Muscle of arm (tissue), 14 donors: ENCODE data around the gene ST6GALNAC4. TPM values are rescaled to one million over a fixed set of nuclear protein-coding genes. Genes with fewer than 3 reads are reported as not detected.
A peak's percentile ranks its signal among the peaks of the same experiment; 100 is the strongest.

Experiments used
- DNase-seq: peaks from one replicate; pipeline ENCODE4 v3.0.0-alpha.2; 2013
- long read RNA-seq, 11 donors: transcript quantifications; one replicate each; lab custom pipeline, GENCODE V29; 2026
- polyA plus RNA-seq, 12 donors: library from polyadenylated mRNA; unstranded; fragments of 120-200 nt; gene quantifications; one replicate each; pipeline ENCODE4 v1.2.1, GENCODE V29; 2013; ENCODE audit not compliant: insufficient read length in 12 of 12

The ST6GALNAC4 gene, protein sequence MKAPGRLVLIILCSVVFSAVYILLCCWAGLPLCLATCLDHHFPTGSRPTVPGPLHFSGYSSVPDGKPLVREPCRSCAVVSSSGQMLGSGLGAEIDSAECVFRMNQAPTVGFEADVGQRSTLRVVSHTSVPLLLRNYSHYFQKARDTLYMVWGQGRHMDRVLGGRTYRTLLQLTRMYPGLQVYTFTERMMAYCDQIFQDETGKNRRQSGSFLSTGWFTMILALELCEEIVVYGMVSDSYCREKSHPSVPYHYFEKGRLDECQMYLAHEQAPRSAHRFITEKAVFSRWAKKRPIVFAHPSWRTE
- 10 to 100 TPM in 11 of 12 donors, not detected in 1; 20.8 to 50.5 (median 32.7) TPM for polyA plus RNA-seq
- long read RNA-seq, donor 1, partial matches to known transcripts = 0 of 4 reads
- long read RNA-seq, donor 1, other reads (novel, unspliced or antisense) = 0 of 4 reads
- long read RNA-seq, donor 2, transcript ST6GALNAC4-201 (6 exons, 1,691 nt) = major isoform, 13 of 21 reads
- long read RNA-seq, donor 2, partial matches to known transcripts = 0 of 21 reads
- long read RNA-seq, donor 2, other reads (novel, unspliced or antisense) = 8 of 21 reads
- long read RNA-seq, donor 3, partial matches to known transcripts = 0 of 2 reads
- long read RNA-seq, donor 3, other reads (novel, unspliced or antisense) = 0 of 2 reads
- long read RNA-seq, donor 4, partial matches to known transcripts = 0 of 1 reads
- long read RNA-seq, donor 4, other reads (novel, unspliced or antisense) = 0 of 1 reads
- long read RNA-seq, donor 5 = 0 reads
- long read RNA-seq, donor 6, partial matches to known transcripts = 0 of 3 reads
- long read RNA-seq, donor 6, other reads (novel, unspliced or antisense) = 0 of 3 reads
- long read RNA-seq, donor 7, partial matches to known transcripts = 0 of 3 reads
- long read RNA-seq, donor 7, other reads (novel, unspliced or antisense) = 0 of 3 reads
- long read RNA-seq, donor 8, transcript ST6GALNAC4-201 (6 exons, 1,691 nt) = major isoform, 21 of 24 reads
- long read RNA-seq, donor 8, partial matches to known transcripts = 0 of 24 reads
- long read RNA-seq, donor 8, other reads (novel, unspliced or antisense) = 0 of 24 reads
- long read RNA-seq, donor 9, partial matches to known transcripts = 0 of 4 reads
- long read RNA-seq, donor 9, other reads (novel, unspliced or antisense) = 0 of 4 reads
- long read RNA-seq, donor 10, transcript ST6GALNAC4-201 (6 exons, 1,691 nt) = major isoform, 15 of 17 reads
- long read RNA-seq, donor 10, partial matches to known transcripts = 0 of 17 reads
- long read RNA-seq, donor 10, other reads (novel, unspliced or antisense) = 0 of 17 reads
- long read RNA-seq, donor 11, transcript ST6GALNAC4-201 (6 exons, 1,691 nt) = major isoform, 7 of 15 reads
- long read RNA-seq, donor 11, partial matches to known transcripts = 6 of 15 reads
- long read RNA-seq, donor 11, other reads (novel, unspliced or antisense) = 0 of 15 reads

DNA sequence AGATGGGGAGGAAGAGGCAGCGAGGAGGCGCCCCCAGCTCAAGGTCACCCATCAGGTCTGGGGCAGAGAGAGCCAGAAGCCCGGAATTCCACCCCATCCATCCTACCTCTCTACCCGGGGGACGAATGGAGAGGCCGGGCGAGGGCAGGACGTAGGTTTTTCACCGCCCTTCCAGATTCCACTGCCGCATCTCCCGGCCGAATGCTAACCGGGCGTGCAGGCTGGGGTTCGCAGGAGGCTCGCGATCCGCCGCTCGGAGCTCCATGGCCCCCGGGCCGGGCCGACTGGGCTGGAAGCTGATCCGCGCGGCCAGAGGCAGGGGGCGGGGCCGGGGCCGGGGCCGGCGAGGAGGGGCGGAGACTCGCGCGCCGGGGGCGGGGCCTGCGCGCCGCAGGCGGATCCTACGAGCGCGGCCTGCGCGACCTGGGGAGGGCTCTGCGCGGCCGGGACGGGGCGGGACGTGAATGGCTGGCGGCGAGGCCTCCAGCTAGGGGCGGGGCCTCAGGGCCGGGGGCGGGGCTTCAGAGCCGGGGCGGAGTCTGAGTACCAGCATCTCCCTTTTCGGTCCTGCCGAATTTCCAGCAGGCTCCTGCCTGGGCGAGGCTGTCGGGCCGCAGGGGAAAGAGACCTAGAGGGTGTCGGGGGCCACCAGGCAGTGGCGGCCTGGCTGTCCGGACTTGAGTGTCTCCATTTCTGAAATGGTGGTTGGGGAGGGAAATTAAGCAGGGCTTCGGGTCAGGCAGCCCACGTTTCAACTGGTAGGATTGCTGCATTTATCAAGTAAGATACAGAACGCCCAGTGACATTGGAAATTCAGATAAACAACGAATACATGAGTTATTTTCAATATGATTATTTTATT, at the start of gene ST6GALNAC4:
ST6GALNAC4 (minus strand) TSS at position 322 of the 862 bp plus-strand sequence. CDS start 622 bp downstream, outside the sequence.
- peak; percentile 90 for DNase-seq

GRCh38 chr9:127965953-127966352, 49.1 kb upstream of the ST6GALNAC4 start:
- no peak for DNase-seq

DNA sequence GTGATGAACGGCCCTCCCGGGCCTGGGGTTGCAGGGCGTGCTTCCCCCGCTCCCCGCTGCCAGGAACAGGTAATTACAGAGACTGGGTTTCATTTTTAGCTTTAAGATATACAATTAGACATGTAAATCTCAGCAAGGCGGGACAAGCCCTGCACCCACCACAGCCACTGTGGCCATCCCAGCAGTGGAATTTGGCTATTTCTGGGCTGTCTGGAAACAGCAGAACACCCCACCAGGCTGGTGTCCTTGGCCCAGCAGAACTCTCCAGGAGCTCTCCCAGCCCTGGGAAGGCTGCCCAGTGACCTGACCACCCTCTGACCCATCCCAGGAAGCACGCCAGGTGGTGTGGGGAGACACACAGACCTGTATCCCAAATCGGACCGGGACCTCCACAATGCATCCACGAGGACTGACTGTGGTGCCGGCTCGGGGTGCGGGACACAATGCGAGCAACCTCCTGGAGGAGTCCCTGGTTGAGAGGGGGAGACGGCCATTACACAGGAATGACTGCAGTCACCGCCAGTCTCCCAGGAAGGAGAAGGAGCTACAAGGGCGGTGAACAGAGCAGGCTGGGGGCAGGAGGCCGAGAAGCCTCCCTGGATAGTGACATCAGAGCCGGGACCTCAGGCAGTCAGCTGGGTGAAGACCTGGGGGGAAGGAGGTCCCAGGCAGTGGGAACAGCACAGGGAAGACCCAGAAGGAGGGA, 46.7 kb upstream of the ST6GALNAC4 start:
- DNase-seq = no peak

- no peak for DNase-seq
Measured at GRCh38 chr9:127963041-127963358, 46.2 kb upstream of the ST6GALNAC4 start.

DNA sequence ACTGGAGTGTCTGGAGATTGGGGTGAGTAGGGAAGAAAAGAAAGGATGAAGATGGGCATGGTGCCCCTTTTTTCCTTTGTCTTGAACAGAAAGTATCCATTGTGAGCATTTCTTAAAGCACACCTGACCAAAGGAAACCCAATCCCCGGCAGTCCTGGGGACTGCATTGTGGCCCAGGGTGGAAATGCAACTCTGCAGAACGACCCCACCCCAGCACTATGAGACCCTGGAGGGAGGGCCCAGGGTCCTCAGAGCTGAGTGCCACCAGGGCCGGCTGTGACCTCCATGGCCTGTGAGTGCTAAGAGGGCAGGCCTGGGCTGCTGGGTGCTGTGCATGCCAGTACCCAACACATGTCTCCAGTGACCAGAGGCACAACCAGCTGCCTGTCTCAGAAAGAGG, 45.4 kb upstream of the ST6GALNAC4 start:
- DNase-seq = no peak

DNA sequence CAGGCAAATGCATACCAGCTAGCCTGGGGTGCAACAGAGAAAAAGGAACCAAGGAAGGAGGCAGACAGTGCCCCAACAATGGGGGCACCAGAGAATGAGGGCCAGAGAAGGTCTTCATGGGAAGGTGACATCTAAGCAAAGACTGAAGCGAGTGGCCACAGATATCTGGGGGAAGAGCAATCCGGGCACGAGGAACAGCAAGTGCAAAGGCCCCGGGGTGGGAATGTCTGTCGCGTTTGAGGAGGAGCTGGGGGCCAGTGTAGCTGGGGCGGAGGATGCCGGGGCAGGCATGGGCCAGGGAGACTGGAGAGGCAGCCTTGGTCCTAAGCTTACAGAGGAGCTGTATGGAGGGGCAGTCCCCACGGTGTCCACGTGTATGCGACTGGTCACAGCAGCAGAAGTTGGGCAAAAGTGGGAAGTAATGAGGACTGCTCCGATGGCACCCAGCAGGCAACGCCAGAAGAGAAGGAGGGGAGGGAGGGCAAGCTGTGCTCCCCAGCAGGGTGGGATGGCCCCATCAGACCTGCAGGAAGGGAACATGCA, 44.8 kb upstream of the ST6GALNAC4 start:
- DNase-seq = no peak

DNA sequence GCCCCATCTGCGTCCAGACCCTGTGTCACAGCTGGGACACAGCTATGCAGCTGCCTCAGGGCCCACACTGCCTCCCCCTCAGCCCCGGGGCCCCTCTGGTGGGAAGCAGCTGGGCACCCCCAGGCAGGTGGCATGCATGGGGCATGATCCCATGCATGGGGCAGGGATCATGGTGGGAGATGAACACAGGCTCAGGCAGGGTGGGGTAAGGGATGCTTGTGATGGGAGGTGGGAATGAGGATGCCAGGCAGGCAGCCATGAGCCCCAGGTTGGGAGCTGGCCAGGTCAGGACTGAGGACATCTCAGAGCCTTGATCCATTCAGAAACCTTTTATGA, 44.3 kb upstream of the ST6GALNAC4 start:
- DNase-seq = no peak

DNA sequence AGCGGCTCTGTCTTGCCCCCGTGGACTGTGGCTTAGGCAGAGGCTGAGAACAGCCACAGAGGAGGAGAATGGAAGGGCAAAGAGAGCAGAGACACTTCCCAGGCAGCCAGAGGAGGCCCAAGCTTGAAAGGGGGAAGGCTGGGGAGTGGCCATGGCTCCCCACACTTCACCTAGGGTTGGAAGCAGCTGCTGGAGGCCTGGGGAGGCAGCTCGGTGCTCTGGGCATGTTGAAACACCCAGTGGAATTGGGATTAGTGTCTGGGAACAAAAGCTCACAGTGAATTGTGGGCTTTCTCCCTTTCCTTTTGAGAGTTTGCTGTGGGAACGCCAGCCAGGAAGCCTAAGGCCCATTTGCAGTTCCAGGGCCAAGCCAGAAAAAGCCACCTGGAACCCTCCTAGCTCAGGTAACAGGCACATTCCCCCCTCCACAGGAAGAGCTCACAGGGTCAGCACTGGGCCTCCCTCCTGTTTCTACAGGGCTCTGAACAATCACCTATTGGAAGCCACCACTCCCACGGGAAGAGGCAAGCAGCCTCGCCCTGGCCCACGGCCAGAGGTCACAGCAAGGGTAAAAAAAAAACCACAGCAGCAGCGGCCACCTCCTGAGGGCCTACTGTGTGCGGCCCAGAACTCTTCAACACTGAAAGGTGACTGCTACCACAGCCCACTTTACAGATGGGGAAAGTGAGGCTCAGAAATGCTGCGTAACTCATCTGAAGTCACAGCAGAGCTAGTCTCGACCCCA, 43.7 kb upstream of the ST6GALNAC4 start:
- no peak for DNase-seq

DNA sequence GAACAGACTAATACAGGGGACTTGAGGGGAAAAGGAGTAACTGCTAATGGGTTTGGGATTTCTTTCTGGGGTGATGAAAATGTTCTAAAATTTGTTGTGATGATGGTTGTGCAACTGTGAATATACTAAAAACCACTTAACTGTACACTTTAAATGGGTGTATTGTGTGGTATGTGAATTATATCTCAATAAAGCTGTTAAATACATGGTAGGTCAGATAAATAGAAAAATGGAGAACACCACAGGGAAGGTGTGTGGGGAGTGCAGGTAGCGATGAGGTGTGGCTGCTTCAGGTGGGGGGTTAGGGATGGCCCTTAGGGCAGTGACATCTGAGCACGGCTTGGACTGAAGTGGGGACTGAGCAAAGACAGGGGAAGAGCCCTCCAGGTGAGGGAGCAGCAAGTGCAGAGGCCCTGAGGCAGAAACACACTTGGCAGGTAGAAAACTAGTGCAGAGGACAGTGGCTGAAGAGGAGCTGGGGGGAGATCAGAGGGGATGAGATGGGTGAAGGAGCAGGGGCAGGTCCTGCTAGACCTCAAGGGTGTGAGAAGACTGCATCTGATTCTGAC, 43.1 kb upstream of the ST6GALNAC4 start:
- no peak for DNase-seq

DNA sequence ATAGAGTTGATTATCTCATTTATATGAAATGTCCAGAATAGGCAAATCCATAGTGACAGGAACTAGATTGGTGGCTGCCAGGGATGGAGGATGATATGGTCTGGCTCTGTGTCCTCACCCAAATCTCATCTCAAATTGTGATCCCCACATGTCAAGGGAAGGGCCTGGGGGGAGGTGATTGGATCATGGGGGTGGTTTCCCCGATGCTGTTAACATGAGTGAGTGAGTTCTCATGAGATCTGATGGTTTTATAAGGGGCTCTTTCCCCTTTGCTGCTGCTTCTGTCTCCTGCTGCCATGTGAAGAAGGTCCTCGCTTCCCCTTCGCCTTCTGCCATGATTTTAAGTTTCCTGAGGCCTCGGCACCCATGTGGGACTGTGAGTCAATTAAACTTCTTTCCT, 42.6 kb upstream of the ST6GALNAC4 start:
- no peak for DNase-seq

DNA sequence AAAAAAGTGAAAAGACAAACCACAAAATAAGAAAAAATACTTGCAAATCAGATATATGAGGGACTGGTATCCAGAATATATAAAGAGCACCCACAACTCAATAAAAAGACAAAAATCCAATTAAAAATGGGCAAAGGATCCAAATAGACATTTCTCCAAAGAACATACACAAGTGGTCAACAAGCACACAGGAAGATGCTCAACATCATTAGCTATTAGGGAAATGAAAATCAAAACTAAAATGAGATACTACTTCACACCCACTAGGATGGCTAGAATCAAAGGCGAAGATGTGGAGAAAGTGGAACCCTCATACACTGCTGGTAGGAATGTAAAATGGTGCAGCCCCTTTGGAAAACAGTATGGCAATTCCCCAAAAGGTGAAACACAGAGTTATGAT, 41.9 kb upstream of the ST6GALNAC4 start:
- DNase-seq = no peak

GRCh38 chr9:127955294-127956015, 38.6 kb upstream of the ST6GALNAC4 start:
- no peak for DNase-seq

DNA sequence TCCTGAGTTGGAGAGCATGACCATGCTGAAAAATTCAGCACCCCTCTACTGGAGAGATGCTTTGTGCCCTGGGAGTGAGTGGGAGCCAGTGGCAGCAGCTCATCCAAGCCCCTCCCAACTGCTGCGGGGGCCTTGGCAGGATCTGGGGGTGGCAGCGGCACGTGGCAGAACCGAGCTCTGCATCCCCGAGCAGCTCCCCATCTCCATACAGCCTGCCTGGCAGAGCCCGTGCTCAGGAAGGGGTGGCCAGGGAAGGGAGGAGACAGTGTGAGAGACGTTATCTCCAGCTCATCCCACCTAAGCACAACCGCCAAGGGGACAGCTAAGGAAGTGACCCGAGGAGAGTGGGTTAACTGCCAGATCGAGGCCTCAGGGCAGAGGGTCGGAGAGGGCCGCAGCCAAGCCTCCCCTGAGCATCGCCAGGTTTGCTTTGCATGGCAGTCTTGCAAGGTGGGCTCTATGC, 38.0 kb upstream of the ST6GALNAC4 start:
- no peak for DNase-seq

DNA sequence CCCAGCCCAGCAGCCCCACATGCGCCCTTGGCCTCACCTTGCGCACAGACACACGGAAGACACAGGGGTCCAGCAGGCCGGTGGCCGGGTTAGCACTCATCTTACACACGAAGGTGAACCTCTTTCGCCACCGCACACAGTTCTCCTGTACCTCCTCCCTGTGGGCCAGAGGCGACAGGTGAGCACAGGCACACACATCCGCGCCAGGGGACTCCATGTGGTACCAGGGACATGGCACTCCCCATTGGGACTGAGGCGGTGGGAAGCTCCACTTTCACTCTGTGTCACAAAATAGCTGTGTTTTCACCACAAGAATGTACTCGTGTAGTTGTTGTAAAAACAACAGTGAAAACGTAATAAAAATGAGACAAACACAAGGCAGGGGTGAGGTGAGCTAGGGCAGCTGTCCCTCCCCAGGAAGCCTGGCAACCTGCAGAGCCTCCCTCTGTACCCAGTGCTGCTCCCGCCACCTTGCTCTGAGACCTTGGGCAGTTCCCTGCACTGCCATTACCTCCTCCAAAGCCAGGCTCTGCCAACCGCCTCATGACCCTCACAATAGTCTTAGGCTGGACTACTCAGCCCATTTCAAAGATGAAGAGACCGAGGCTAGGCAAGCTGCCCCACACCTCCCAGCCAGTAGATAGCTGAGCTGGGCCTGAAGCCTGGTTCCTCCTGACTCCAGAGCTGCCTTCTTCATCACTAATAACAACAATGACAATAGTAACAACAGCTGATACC, 37.1 kb upstream of the ST6GALNAC4 start:
- DNase-seq = no peak

GRCh38 chr9:127953154-127953553, 36.3 kb upstream of the ST6GALNAC4 start:
- DNase-seq = no peak

DNA sequence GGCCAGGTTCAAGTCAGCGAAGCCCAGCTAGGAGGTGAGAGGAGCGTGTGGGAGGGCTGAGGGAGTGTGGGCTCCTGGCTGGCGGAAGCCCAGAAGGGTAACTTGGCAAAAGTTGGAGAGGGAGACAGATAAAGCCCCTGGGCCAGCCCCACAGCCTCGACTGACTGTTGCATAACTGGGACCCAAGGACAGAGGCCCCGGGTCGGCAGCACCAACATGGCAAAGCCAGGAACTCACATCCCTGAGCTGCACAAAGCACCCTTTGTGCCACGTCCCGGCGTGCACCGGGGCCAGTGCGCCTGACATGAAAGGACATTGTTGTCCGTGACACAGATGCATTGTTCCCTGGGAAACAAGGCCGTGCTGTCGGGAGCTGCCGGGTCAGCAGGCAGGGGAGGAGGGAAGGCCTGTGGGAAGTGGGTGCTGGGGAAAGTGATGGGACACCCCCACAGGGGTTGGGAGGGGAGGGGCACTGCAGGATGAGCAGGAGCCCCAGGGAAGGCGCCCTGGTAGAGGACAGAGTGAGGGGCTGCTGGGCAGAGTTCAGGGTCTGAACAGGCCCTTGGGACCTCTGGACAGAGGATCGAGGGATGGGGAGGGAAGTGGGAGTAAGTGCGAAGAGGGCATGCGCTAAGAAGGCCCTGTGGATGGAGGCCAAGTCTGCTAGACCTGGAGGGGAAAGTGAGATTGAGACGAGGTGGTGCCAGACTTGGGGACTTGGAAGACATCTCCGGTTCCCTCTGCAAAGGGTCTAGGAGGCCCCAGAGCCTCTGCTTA, 33.9 kb upstream of the ST6GALNAC4 start:
- DNase-seq = no peak
